Activated T-helper 9 cell treated with anti-CD3 and anti-CD28 coated beads, Interleukin-2, amount 50 U/mL, for 16 hours (primary cell): ENCODE measurements around the gene PIAS4.
"Not testable (repeated sequence)": the region's sequence is repeated elsewhere in the genome, so short reads cannot be mapped to it uniquely, and the experiment has no call there.

Experiments
- DNase-seq: peaks from one replicate; pipeline ENCODE4 v3.0.0-alpha.2; 2020; ENCODE audit warnings: low read depth

The PIAS4 gene

GRCh38 chr19:3998667-3999412, 8.7 kb upstream of the PIAS4 start:
- DNase-seq, result not testable (repeated sequence)

- not testable (repeated sequence) for DNase-seq
These were observed 6.7 kb upstream of the PIAS4 start for GRCh38 chr19:4000798-4001197.

GRCh38 chr19:4005436-4005835, 2.1 kb upstream of the PIAS4 start:
- DNase-seq, result not testable (repeated sequence)

- DNase-seq, result no peak
These were observed 452 bp downstream of the PIAS4 start for GRCh38 chr19:4007836-4008539.

GRCh38 chr19:4009990-4010807, 2.7 kb downstream of the PIAS4 start:
- no peak for DNase-seq

GRCh38 chr19:4010808-4011110, 3.2 kb downstream of the PIAS4 start:
- DNase-seq, result no peak

GRCh38 chr19:4011430-4011829, 3.9 kb downstream of the PIAS4 start:
- DNase-seq, result not testable (repeated sequence)

GRCh38 chr19:4012092-4012974, 4.8 kb downstream of the PIAS4 start:
- no peak for DNase-seq

- DNase-seq, result no peak
These were observed 5.6 kb downstream of the PIAS4 start for GRCh38 chr19:4012975-4013634.

- no peak for DNase-seq
These were observed 6.5 kb downstream of the PIAS4 start for GRCh38 chr19:4013886-4014540.

GRCh38 chr19:4014541-4015491, 7.3 kb downstream of the PIAS4 start:
- no peak for DNase-seq

- DNase-seq, result no peak
These were observed 8.3 kb downstream of the PIAS4 start for GRCh38 chr19:4015705-4016402.

GRCh38 chr19:4016486-4016885, 8.9 kb downstream of the PIAS4 start:
- no peak for DNase-seq

GRCh38 chr19:4016903-4017638, 9.5 kb downstream of the PIAS4 start:
- no peak for DNase-seq

- DNase-seq, result no peak
These were observed 10.6 kb downstream of the PIAS4 start for GRCh38 chr19:4018140-4018613.

GRCh38 chr19:4018775-4019504, 11.4 kb downstream of the PIAS4 start:
- DNase-seq, result no peak

- no peak for DNase-seq
These were observed 12.0 kb downstream of the PIAS4 start for GRCh38 chr19:4019578-4019977.
